GM10248 (cell line): ENCODE data around the gene RNF20.

Source experiments
- CTCF ChIA-PET: fragments of 300-600 bp; sonication (Branson Sonifier 250); formaldehyde crosslinking; extraction: SDS; loops from one replicate; lab custom pipeline; 2021; ENCODE audit warnings: antibody characterized with exemption; lab: Yijun Ruan, JAX
- POLR2A ChIA-PET: fragments of 350-650 bp; sonication (Branson Sonifier 250); formaldehyde crosslinking; extraction: SDS; loops from one replicate; lab custom pipeline; 2020; ENCODE audit warnings: antibody characterized with exemption; lab: Yijun Ruan, JAX
- DNase-seq: peaks from one replicate; pipeline ENCODE4 v3.0.0; 2012; ENCODE audit errors: extremely low spot score
- CTCF ChIP-seq: IDR thresholded peaks from 2 replicates; pipeline ENCODE4 v1.5.1; 2012; ENCODE audit warnings: mild to moderate bottlenecking, low read depth; ENCODE audit errors: extremely low read depth, missing control alignments, control extremely low read depth

Gene RNF20

GRCh38 chr9:101495810-101496209 is 37.8 kb upstream of the RNF20 start:
- TF ChIP-seq CTCF: no peak
- POLR2A ChIA-PET: no interaction called here
- CTCF ChIA-PET: interaction anchor here (1.0 kb wide), 1 partner anchor 21 kb away, joined by 3 read pairs; no protein-coding TSS in a partner anchor
- DNase-seq: no peak

GRCh38 chr9:101498323-101498722 is 35.3 kb upstream of the RNF20 start:
- ChIA-PET CTCF (interaction anchor here (0.9 to 1.3 kb wide), 3 partner anchors 16 to 31 kb away, joined by 3 to 4 read pairs (median 4); no protein-coding TSS in a partner anchor), POLR2A (no interaction called here)
- DNase-seq: no peak
- TF ChIP-seq CTCF: no peak

- POLR2A ChIA-PET: no interaction called here
- CTCF ChIA-PET: interaction anchor here (1.0 kb wide), 1 partner anchor 10 kb away, joined by 3 read pairs; no protein-coding TSS in a partner anchor
- no peak for TF ChIP-seq CTCF
- no peak for DNase-seq
Measured at GRCh38 chr9:101504188-101504587, 29.5 kb upstream of the RNF20 start.

- POLR2A ChIA-PET: no interaction called here
- TF ChIP-seq CTCF: no peak
- no peak for DNase-seq
- CTCF ChIA-PET: interaction anchor here (1.1 to 1.3 kb wide), 3 partner anchors 8 to 21 kb away, joined by 3 to 4 read pairs (median 3); no protein-coding TSS in a partner anchor
Measured at GRCh38 chr9:101508211-101508610, 25.4 kb upstream of the RNF20 start.

GRCh38 chr9:101509572-101509971 is 24.1 kb upstream of the RNF20 start:
- ChIA-PET CTCF (no interaction called here), POLR2A (no interaction called here)
- DNase-seq: no peak
- no peak for TF ChIP-seq CTCF

- DNase-seq: no peak
- ChIA-PET CTCF (no interaction called here), POLR2A (no interaction called here)
- TF ChIP-seq CTCF: no peak
Measured at GRCh38 chr9:101510459-101510858, 23.2 kb upstream of the RNF20 start.

GRCh38 chr9:101511009-101511408 is 22.6 kb upstream of the RNF20 start:
- POLR2A ChIA-PET: no interaction called here
- no peak for TF ChIP-seq CTCF
- CTCF ChIA-PET: no interaction called here
- DNase-seq: no peak
